Measurements from ENCODE around the gene SH2D3A.

- TF ChIP-seq, protein P1, sequence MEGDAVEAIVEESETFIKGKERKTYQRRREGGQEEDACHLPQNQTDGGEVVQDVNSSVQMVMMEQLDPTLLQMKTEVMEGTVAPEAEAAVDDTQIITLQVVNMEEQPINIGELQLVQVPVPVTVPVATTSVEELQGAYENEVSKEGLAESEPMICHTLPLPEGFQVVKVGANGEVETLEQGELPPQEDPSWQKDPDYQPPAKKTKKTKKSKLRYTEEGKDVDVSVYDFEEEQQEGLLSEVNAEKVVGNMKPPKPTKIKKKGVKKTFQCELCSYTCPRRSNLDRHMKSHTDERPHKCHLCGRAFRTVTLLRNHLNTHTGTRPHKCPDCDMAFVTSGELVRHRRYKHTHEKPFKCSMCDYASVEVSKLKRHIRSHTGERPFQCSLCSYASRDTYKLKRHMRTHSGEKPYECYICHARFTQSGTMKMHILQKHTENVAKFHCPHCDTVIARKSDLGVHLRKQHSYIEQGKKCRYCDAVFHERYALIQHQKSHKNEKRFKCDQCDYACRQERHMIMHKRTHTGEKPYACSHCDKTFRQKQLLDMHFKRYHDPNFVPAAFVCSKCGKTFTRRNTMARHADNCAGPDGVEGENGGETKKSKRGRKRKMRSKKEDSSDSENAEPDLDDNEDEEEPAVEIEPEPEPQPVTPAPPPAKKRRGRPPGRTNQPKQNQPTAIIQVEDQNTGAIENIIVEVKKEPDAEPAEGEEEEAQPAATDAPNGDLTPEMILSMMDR (IDR thresholded peaks at IDR 0.05): no peak
- no peak for TF ChIP-seq POLR2AphosphoS5 (IDR thresholded peaks at IDR 0.05; ENCODE audit: low read depth, low read length)
- no peak for TF ChIP-seq REST (IDR thresholded peaks at IDR 0.05; ENCODE audit: insufficient read depth in 1 of 2, low read depth in 2 of 2, low read length in 1 of 2)
- no peak for TF ChIP-seq TCF7L2 (IDR thresholded peaks at IDR 0.05; ENCODE audit: low read depth, low read length)
Measured at GRCh38 chr19:6800991-6801484, 33.8 kb upstream of the SH2D3A start.
